ENCODE data around the gene GIMAP1.

GIMAP1 gene

DNA sequence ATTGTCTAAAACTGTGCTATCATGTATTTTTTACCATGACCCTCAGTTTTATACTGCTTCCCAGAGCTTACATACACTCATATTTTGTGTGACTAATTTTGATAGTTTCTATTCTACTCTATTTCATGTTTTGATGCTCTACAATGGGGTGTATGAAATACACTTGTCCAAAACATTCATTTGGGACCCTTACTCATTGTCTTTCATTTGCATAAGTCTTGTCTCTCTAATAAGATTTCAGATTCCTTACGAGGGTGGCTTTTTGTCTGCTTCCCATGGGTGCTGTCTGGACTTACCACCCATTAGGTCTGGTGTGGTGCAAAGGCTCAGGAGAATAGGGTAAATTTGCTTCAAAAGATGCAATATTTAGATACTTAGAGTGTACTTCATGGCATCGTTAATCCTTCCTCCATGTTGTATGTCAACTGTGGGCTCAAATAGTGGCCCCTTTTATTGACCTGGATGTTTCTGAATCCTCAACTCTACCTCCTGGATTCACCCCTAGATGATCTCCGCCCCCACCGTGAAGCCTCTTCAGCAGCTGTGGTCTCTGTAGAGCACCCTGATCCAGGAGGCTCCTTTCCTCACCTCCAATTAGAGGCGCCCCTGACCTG is 17.2 kb downstream of the GIMAP1 start:
- FAIRE-seq (no peak), DNase-seq (ENCODE audit: insufficient read length, low spot score) (no peak)
- no peak for TF ChIP-seq POLR2A (IDR thresholded peaks at IDR 0.05; ENCODE audit: low read depth, low read length)

GRCh38 chr7:150734254-150734653 is 17.8 kb downstream of the GIMAP1 start:
- DNase-seq (ENCODE audit: insufficient read length, low spot score) = no peak
- FAIRE-seq = no peak

GRCh38 chr7:150735596-150736358 is 19.4 kb downstream of the GIMAP1 start:
- TF ChIP-seq POLR2A (IDR thresholded peaks at IDR 0.05; ENCODE audit: low read depth, low read length) = no peak
- DNase-seq (ENCODE audit: insufficient read length, low spot score) (no peak), FAIRE-seq (no peak)

More at GRCh38 chr7:150734254-150734653, 17.8 kb downstream of the GIMAP1 start:
- no peak for TF ChIP-seq POLR2A (IDR thresholded peaks at IDR 0.05; ENCODE audit: low read depth, low read length)

DNA sequence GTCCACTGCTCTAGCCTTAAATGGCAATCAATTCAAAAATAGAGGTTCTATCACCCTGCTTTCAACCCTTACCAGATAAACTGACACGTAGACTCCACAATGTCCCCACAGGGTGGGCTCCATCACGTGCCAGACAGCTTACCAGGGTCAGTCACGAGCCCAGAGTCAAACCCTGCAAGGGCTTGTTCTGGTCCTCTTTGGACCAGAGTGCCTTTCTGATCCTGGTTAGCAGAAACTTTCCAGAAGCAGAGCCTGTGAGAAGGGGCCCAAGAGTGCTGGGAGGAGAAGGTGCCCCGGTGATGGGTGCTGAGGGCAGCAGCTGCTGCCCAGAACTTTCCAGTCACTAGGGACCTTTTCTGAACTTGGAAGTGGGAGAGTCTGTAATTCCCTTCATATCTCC is 20.5 kb downstream of the GIMAP1 start:
- no peak for TF ChIP-seq POLR2A (IDR thresholded peaks at IDR 0.05; ENCODE audit: low read depth, low read length)
- no peak for FAIRE-seq
- no peak for DNase-seq (ENCODE audit: insufficient read length, low spot score)

DNA sequence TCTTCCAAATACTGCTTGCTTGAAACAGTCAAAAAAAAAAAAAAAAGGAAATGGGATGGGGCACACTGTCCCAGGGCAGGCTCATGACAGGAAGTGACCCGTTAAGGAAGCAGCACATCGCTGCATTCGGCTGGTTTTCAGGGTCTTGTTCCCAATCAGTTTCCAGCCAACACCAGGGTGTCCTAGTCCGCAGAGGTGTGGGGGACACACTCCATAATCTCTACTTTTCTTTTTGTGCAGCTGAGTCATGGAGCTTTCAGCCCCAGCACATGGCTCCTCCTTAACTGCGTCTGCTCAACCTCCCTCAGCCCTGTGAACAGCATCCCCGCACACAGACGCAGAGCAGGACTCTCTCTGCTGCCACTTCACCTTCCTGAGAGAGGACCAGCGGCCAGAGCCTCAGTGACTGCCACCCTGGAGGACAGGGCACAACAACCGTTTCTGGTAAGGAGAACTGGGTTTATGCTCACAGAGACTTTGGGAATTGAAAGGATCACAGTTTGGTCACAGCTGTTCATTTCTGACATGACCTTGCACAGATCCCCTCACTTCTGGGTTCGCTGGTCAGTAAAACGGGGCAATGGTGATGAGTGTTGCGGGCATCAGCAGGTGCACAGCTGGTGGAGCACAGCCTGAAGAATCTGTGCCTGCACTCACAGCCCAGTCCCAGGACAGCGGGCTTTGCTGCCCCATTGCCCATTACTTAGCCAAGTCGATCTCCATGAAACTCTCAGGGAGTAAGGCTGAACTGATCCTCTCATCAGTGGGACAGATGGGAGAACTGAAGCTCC is 21.0 kb downstream of the GIMAP1 start, which contains the start of gene GIMAP5:
Gene GIMAP5 (plus strand): TSS at position 154 of the 791 bp plus-strand sequence. CDS start 3,467 bp downstream, outside the sequence.
- DNase-seq (ENCODE audit: insufficient read length, low spot score) (no peak), FAIRE-seq (no peak)
- TF ChIP-seq POLR2A (IDR thresholded peaks at IDR 0.05; ENCODE audit: low read depth, low read length) = no peak

- DNase-seq (ENCODE audit: insufficient read length, low spot score) (no peak), FAIRE-seq (no peak)
- TF ChIP-seq POLR2A (IDR thresholded peaks at IDR 0.05; ENCODE audit: low read depth, low read length) = no peak
These were observed 21.7 kb downstream of the GIMAP1 start for GRCh38 chr7:150738092-150738491.

DNA sequence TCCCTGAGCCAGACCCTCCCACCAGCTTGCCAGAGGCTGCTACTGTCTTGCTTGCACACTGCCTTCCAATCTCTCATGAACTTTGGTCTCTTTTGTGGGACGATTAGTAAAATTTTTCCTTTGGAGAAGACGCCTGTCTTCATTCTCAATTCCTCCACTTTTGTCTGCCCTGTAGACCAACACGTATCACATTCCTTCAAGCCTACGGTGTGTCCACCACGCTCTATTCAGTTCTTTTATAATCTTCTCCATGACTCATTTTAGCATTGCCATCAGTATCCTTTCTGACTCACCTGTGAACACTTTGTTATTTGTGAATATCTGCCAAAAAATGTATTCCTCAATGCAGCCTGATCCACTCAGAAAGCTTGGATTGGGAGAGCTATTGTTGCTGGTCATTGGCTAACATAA is 22.2 kb downstream of the GIMAP1 start:
- DNase-seq (ENCODE audit: insufficient read length, low spot score) (no peak), FAIRE-seq (no peak)
- TF ChIP-seq POLR2A (IDR thresholded peaks at IDR 0.05; ENCODE audit: low read depth, low read length) = no peak

GRCh38 chr7:150739033-150739432 is 22.6 kb downstream of the GIMAP1 start:
- DNase-seq (ENCODE audit: insufficient read length, low spot score) (no peak), FAIRE-seq (no peak)
- no peak for TF ChIP-seq POLR2A (IDR thresholded peaks at IDR 0.05; ENCODE audit: low read depth, low read length)

GRCh38 chr7:150740053-150740452 is 23.6 kb downstream of the GIMAP1 start:
- TF ChIP-seq POLR2A (IDR thresholded peaks at IDR 0.05; ENCODE audit: low read depth, low read length) = no peak
- FAIRE-seq (no peak), DNase-seq (ENCODE audit: insufficient read length, low spot score) (no peak)

- no peak for DNase-seq (ENCODE audit: insufficient read length, low spot score)
- no peak for TF ChIP-seq POLR2A (IDR thresholded peaks at IDR 0.05; ENCODE audit: low read depth, low read length)
- FAIRE-seq = no peak
These were observed 26.0 kb downstream of the GIMAP1 start for GRCh38 chr7:150742286-150742968.

- DNase-seq (ENCODE audit: insufficient read length, low spot score) = no peak
- no peak for FAIRE-seq
- TF ChIP-seq POLR2A (IDR thresholded peaks at IDR 0.05; ENCODE audit: low read depth, low read length) = no peak
These were observed 27.7 kb downstream of the GIMAP1 start for GRCh38 chr7:150744041-150744656.

- FAIRE-seq = no peak
- DNase-seq (ENCODE audit: insufficient read length, low spot score) = no peak
- TF ChIP-seq POLR2A (IDR thresholded peaks at IDR 0.05; ENCODE audit: low read depth, low read length) = no peak
These were observed 28.7 kb downstream of the GIMAP1 start for GRCh38 chr7:150745086-150745485.

DNA sequence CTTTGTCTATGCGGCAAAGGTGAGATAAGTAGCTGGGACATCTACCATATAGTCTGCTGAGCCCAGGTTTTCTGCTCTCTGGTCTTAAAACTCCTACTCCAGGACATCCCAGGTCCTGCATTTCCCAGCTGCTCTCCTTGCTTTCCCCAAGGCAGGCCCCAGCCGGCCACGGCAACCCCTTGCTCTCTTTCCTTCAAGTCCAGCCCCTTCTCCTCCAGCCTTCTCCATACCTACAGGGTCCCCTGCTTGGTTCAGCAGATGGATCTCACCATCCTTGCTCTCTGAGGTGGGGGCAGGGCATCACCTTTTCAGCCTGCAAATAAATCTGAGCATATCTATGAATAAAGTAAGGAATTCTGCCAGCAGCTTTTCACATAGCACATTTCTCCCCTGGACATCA is 29.5 kb downstream of the GIMAP1 start:
- no peak for TF ChIP-seq POLR2A (IDR thresholded peaks at IDR 0.05; ENCODE audit: low read depth, low read length)
- FAIRE-seq = no peak
- DNase-seq (ENCODE audit: insufficient read length, low spot score) = no peak

Data from H54 (cell line).